GM23338 (cell line): ENCODE measurements around the gene CHMP3. TPM values are rescaled to one million over a fixed set of nuclear protein-coding genes. Genes with fewer than 3 reads are reported as not detected.
"Not testable (repeated sequence)": the region's sequence is repeated elsewhere in the genome, so short reads cannot be mapped to it uniquely, and the experiment has no call there.

ENCODE experiments used
- ATAC-seq: fragments of 200-7000 bp; cut with Tn5 transposase; 3 replicates; pipeline ENCODE4 v1.9.1; 2020
- DNase-seq: peaks from one replicate; pipeline ENCODE4 v3.0.0-alpha.2; 2015; ENCODE audit warnings: low spot score
- H2AFZ ChIP-seq: fragments of 200-600 bp; sonication (generic); 2 replicates; pipeline ENCODE4 v1.8.0; 2016; ENCODE audit warnings: antibody characterized with exemption, mild to moderate bottlenecking, moderate library complexity
- H3F3A ChIP-seq: fragments of 200-600 bp; sonication (generic); replicated peaks from 2 replicates; pipeline ENCODE4 v1.8.0; 2017; ENCODE audit warnings: antibody characterized with exemption, mixed run types, low read depth
- H3K27ac ChIP-seq: fragments of 200-600 bp; sonication (generic); 2 replicates; pipeline ENCODE4 v1.6.1; 2016; ENCODE audit warnings: low read depth
- H3K27me3 ChIP-seq: fragments of 200-600 bp; sonication (generic); 2 replicates; pipeline ENCODE4 v1.8.0; 2016; ENCODE audit warnings: mild to moderate bottlenecking, mixed run types, moderate library complexity; ENCODE audit not compliant: insufficient read depth
- H3K36me3 ChIP-seq: fragments of 200-600 bp; sonication (generic); 2 replicates; pipeline ENCODE4 v1.8.0; 2016; ENCODE audit warnings: mild to moderate bottlenecking; ENCODE audit not compliant: insufficient read depth
- H3K4me1 ChIP-seq: fragments of 200-600 bp; sonication (generic); 2 replicates; pipeline ENCODE4 v1.8.0; 2016; ENCODE audit warnings: mild to moderate bottlenecking, moderate library complexity; ENCODE audit not compliant: insufficient read depth
- H3K4me2 ChIP-seq: fragments of 200-600 bp; sonication (generic); 2 replicates; pipeline ENCODE4 v1.7.1; 2017; ENCODE audit warnings: mixed run types
- H3K4me3 ChIP-seq: fragments of 200-600 bp; sonication (generic); 2 replicates; pipeline ENCODE4 v1.6.1; 2016; ENCODE audit warnings: mixed run types
- H3K79me2 ChIP-seq: fragments of 200-600 bp; sonication (generic); replicated peaks from 2 replicates; pipeline ENCODE4 v1.8.0; 2017; ENCODE audit warnings: mild to moderate bottlenecking; ENCODE audit not compliant: insufficient read depth
- H3K9me2 ChIP-seq: fragments of 200-600 bp; sonication (generic); 2 replicates; pipeline ENCODE4 v1.8.0; 2017; ENCODE audit not compliant: insufficient read depth
- H4K20me1 ChIP-seq: fragments of 200-600 bp; sonication (generic); replicated peaks from 2 replicates; pipeline ENCODE4 v1.8.0; 2017; ENCODE audit warnings: mild to moderate bottlenecking; ENCODE audit not compliant: insufficient read depth
- H3K27ac Mint-ChIP-seq: 2 replicates; pipeline ENCODE4 v1.8.0; 2020; ENCODE audit warnings: inconsistent platforms, mild to moderate bottlenecking, moderate library complexity, mixed read lengths
- H3K27me3 Mint-ChIP-seq: 3 replicates; pipeline ENCODE4 v1.8.0; 2022; ENCODE audit warnings: low read depth, mild to moderate bottlenecking, moderate library complexity, mixed read lengths, inconsistent platforms; ENCODE audit not compliant: insufficient read depth, poor library complexity
- H3K36me3 Mint-ChIP-seq: 3 replicates; pipeline ENCODE4 v1.8.0; 2021; ENCODE audit warnings: low read depth, mild to moderate bottlenecking, inconsistent platforms, moderate library complexity, mixed read lengths
- H3K4me1 Mint-ChIP-seq: 3 replicates; pipeline ENCODE4 v1.8.0; 2020; ENCODE audit warnings: mild to moderate bottlenecking, inconsistent platforms, mixed read lengths
- H3K4me3 Mint-ChIP-seq: 3 replicates; pipeline ENCODE4 v1.8.0; 2021; ENCODE audit warnings: moderate library complexity, mild to moderate bottlenecking, inconsistent platforms, mixed read lengths
- H3K9me3 Mint-ChIP-seq: 3 replicates; pipeline ENCODE4 v1.8.0; 2020; ENCODE audit warnings: moderate library complexity, mild to moderate bottlenecking, inconsistent platforms, mixed read lengths
- EZH2 ChIP-seq: fragments of 200-600 bp; sonication (generic); IDR thresholded peaks from one replicate; pipeline ENCODE4 v1.8.0; 2017; ENCODE audit warnings: antibody characterized with exemption, mild to moderate bottlenecking, low read depth; ENCODE audit not compliant: unreplicated experiment
- EZH2phosphoT487 ChIP-seq: fragments of 200-600 bp; sonication (generic); IDR thresholded peaks from one replicate; pipeline ENCODE4 v1.8.1; 2018; ENCODE audit warnings: antibody characterized with exemption; ENCODE audit not compliant: unreplicated experiment
- POLR2AphosphoS5 ChIP-seq: IDR thresholded peaks from 2 replicates; pipeline ENCODE4 v1.6.1; 2016; ENCODE audit warnings: antibody characterized with exemption, low read depth
- REST ChIP-seq: IDR thresholded peaks from one replicate; pipeline ENCODE4 v1.6.1; 2018; ENCODE audit warnings: antibody characterized with exemption; ENCODE audit not compliant: unreplicated experiment
- STAT1 ChIP-seq: IDR thresholded peaks from one replicate; pipeline ENCODE4 v1.6.1; 2016; ENCODE audit warnings: antibody characterized with exemption; ENCODE audit not compliant: unreplicated experiment
- ZNF114 ChIP-seq: fragments of 250-450 bp; sonication (Bioruptor Pico); IDR thresholded peaks from 2 replicates; pipeline ENCODE4 v1.5.0; 2020; ENCODE audit warnings: mild to moderate bottlenecking, moderate library complexity
- ZNF331 ChIP-seq: fragments of 250-450 bp; sonication (Bioruptor Pico); IDR thresholded peaks from 2 replicates; pipeline ENCODE4 v1.5.0; 2020; ENCODE audit warnings: low read depth, mild to moderate bottlenecking, moderate library complexity
- polyA plus RNA-seq: library from polyadenylated mRNA; unstranded; fragments of >200 nt; fragmentation: Nextera tagmentation; extraction: Ambion mirVana; gene quantifications from 2 replicates; pipeline ENCODE4 v1.2.1, GENCODE V29; 2016
- total RNA-seq: library from RNA; depleted of rRNA; stranded (reverse); fragments of >200 nt; shearing (Covaris generic); gene quantifications from 2 replicates; pipeline ENCODE4 v1.2.3, GENCODE V29; 2014
- TF ChIP-seq, protein P1 (sequence below), 2 experiments: fragments of 200-600 bp in 1 of 2; sonication (generic) in 1 of 2; conservative IDR thresholded peaks; 2 replicates each; pipeline versions ENCODE4 v1.5.1 to v1.6.1; 2016 to 2017; ENCODE audit warnings: antibody characterized with exemption in 2 of 2, low read depth in 2 of 2, mild to moderate bottlenecking in 2 of 2, moderate library complexity in 1 of 2
- TF ChIP-seq, protein P2 (sequence below): fragments of 250-450 bp; sonication (Bioruptor Pico); IDR thresholded peaks from 2 replicates; pipeline ENCODE4 v1.5.0; 2020; ENCODE audit warnings: mild to moderate bottlenecking, moderate library complexity

The CHMP3 gene
- total and polyA plus RNA-seq, 2 experiments from 2014 or later, result 15.5 to 15.6 TPM

GRCh38 chr2:86544278-86545099 is 18.8 kb downstream of the CHMP3 start:
- not testable (repeated sequence) for DNase-seq, H3F3A ChIP-seq, H3K4me1 ChIP-seq, H3K4me3 ChIP-seq, H3K4me3 Mint-ChIP-seq, H3K4me1 Mint-ChIP-seq, H2AFZ ChIP-seq, H3K27me3 ChIP-seq, H3K79me2 ChIP-seq, H3K9me2 ChIP-seq, H3K27ac Mint-ChIP-seq, H3K27ac ChIP-seq, ATAC-seq, H4K20me1 ChIP-seq, H3K4me2 ChIP-seq
- H3K9me3 Mint-ChIP-seq, result peaks cover 52% of the 10 kb centered on the region
- H3K36me3 Mint-ChIP-seq, result peaks cover 64% of the 10 kb centered on the region
- peaks cover 18% of the 10 kb centered on the region for H3K36me3 ChIP-seq
- H3K27me3 Mint-ChIP-seq, result peaks cover 15% of the 10 kb centered on the region

- Histone ChIP-seq H3K27ac (no peak overlapping the region), H3K4me3 (no peak overlapping the region), H3F3A (no peaks in the 10 kb centered on the region), H3K4me2 (no peak overlapping the region), H2AFZ (no peak overlapping the region), H3K36me3 (peaks cover 18% of the 10 kb centered on the region), H3K4me1 (no peaks in the 10 kb centered on the region), H3K79me2 (peaks cover 6% of the 10 kb centered on the region; the same call in 1 of the 2 replicates), H3K27me3 (no peaks in the 10 kb centered on the region), H4K20me1 (no peaks in the 10 kb centered on the region), H3K9me2 (no peaks in the 10 kb centered on the region)
- H3K4me3 Mint-ChIP-seq, result no peak overlapping the region
- ATAC-seq (no peak), DNase-seq (peak; percentile 11)
- peaks cover 65% of the 10 kb centered on the region for H3K36me3 Mint-ChIP-seq
- H3K27me3 Mint-ChIP-seq, result peaks cover 15% of the 10 kb centered on the region
- H3K4me1 Mint-ChIP-seq, result peaks cover 8% of the 10 kb centered on the region
- H3K27ac Mint-ChIP-seq, result no peak overlapping the region
- peaks cover 50% of the 10 kb centered on the region for H3K9me3 Mint-ChIP-seq
- TF ChIP-seq EZH2phosphoT487 (no peak), ZNF331 (CRISPR knock-in tag) (no peak), POLR2AphosphoS5 (no peak), EZH2 (no peak), REST (no peak), ZNF114 (CRISPR knock-in tag) (no peak), STAT1 (no peak)
- TF ChIP-seq, protein P1, sequence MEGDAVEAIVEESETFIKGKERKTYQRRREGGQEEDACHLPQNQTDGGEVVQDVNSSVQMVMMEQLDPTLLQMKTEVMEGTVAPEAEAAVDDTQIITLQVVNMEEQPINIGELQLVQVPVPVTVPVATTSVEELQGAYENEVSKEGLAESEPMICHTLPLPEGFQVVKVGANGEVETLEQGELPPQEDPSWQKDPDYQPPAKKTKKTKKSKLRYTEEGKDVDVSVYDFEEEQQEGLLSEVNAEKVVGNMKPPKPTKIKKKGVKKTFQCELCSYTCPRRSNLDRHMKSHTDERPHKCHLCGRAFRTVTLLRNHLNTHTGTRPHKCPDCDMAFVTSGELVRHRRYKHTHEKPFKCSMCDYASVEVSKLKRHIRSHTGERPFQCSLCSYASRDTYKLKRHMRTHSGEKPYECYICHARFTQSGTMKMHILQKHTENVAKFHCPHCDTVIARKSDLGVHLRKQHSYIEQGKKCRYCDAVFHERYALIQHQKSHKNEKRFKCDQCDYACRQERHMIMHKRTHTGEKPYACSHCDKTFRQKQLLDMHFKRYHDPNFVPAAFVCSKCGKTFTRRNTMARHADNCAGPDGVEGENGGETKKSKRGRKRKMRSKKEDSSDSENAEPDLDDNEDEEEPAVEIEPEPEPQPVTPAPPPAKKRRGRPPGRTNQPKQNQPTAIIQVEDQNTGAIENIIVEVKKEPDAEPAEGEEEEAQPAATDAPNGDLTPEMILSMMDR (conservative IDR thresholded peaks at IDR 0.05; ENCODE audit: low read depth in 2 of 2), result no peak
- TF ChIP-seq, protein P2, sequence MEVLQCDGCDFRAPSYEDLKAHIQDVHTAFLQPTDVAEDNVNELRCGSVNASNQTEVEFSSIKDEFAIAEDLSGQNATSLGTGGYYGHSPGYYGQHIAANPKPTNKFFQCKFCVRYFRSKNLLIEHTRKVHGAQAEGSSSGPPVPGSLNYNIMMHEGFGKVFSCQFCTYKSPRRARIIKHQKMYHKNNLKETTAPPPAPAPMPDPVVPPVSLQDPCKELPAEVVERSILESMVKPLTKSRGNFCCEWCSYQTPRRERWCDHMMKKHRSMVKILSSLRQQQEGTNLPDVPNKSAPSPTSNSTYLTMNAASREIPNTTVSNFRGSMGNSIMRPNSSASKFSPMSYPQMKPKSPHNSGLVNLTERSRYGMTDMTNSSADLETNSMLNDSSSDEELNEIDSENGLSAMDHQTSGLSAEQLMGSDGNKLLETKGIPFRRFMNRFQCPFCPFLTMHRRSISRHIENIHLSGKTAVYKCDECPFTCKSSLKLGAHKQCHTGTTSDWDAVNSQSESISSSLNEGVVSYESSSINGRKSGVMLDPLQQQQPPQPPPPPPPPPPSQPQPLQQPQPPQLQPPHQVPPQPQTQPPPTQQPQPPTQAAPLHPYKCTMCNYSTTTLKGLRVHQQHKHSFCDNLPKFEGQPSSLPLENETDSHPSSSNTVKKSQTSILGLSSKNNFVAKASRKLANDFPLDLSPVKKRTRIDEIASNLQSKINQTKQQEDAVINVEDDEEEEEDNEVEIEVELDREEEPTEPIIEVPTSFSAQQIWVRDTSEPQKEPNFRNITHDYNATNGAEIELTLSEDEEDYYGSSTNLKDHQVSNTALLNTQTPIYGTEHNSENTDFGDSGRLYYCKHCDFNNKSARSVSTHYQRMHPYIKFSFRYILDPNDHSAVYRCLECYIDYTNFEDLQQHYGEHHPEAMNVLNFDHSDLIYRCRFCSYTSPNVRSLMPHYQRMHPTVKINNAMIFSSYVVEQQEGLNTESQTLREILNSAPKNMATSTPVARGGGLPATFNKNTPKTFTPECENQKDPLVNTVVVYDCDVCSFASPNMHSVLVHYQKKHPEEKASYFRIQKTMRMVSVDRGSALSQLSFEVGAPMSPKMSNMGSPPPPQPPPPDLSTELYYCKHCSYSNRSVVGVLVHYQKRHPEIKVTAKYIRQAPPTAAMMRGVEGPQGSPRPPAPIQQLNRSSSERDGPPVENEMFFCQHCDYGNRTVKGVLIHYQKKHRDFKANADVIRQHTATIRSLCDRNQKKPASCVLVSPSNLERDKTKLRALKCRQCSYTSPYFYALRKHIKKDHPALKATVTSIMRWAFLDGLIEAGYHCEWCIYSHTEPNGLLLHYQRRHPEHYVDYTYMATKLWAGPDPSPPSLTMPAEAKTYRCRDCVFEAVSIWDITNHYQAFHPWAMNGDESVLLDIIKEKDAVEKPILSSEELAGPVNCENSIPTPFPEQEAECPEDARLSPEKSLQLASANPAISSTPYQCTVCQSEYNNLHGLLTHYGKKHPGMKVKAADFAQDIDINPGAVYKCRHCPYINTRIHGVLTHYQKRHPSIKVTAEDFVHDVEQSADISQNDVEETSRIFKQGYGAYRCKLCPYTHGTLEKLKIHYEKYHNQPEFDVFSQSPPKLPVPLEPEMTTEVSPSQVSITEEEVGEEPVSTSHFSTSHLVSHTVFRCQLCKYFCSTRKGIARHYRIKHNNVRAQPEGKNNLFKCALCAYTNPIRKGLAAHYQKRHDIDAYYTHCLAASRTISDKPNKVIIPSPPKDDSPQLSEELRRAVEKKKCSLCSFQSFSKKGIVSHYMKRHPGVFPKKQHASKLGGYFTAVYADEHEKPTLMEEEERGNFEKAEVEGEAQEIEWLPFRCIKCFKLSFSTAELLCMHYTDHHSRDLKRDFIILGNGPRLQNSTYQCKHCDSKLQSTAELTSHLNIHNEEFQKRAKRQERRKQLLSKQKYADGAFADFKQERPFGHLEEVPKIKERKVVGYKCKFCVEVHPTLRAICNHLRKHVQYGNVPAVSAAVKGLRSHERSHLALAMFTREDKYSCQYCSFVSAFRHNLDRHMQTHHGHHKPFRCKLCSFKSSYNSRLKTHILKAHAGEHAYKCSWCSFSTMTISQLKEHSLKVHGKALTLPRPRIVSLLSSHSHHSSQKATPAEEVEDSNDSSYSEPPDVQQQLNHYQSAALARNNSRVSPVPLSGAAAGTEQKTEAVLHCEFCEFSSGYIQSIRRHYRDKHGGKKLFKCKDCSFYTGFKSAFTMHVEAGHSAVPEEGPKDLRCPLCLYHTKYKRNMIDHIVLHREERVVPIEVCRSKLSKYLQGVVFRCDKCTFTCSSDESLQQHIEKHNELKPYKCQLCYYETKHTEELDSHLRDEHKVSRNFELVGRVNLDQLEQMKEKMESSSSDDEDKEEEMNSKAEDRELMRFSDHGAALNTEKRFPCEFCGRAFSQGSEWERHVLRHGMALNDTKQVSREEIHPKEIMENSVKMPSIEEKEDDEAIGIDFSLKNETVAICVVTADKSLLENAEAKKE (CRISPR knock-in tag), result no peak
These were observed 19.4 kb downstream of the CHMP3 start for GRCh38 chr2:86543793-86544192.
